KMS-11 (cell line): Measurements from ENCODE around the gene NAV2.

ENCODE experiments used
- H2AFZ ChIP-seq: fragments of 200-600 bp; sonication (generic); 2 replicates; pipeline ENCODE4 v1.6.1; 2016; ENCODE audit warnings: antibody characterized with exemption, mixed run types, low read depth
- H3K27ac ChIP-seq: fragments of 200-600 bp; sonication (generic); 2 replicates; pipeline ENCODE4 v1.6.1; 2016; ENCODE audit warnings: mild to moderate bottlenecking, mixed run types
- H3K27me3 ChIP-seq: fragments of 200-600 bp; sonication (generic); 2 replicates; pipeline ENCODE4 v1.6.1; 2017; ENCODE audit warnings: mild to moderate bottlenecking, low read depth, mixed run types, moderate library complexity; ENCODE audit not compliant: insufficient read depth
- H3K36me3 ChIP-seq: fragments of 200-600 bp; sonication (generic); 2 replicates; pipeline ENCODE4 v1.6.1; 2017; ENCODE audit warnings: mild to moderate bottlenecking, mixed run types; ENCODE audit not compliant: insufficient read depth
- H3K4me1 ChIP-seq: fragments of 200-600 bp; sonication (generic); 2 replicates; pipeline ENCODE4 v1.6.1; 2016; ENCODE audit warnings: mild to moderate bottlenecking, low read depth, mixed run types; ENCODE audit not compliant: poor library complexity, severe bottlenecking
- H3K4me2 ChIP-seq: fragments of 200-600 bp; sonication (generic); 2 replicates; pipeline ENCODE4 v1.7.0; 2016; ENCODE audit warnings: mild to moderate bottlenecking, mixed run types
- H3K4me3 ChIP-seq: fragments of 200-600 bp; sonication (generic); IDR thresholded peaks from 2 replicates; pipeline ENCODE4 v1.6.1; 2017; ENCODE audit warnings: low read depth, low read length, mixed read lengths; ENCODE audit not compliant: insufficient read depth
- H3K79me2 ChIP-seq: fragments of 200-600 bp; sonication (generic); 2 replicates; pipeline ENCODE4 v1.6.1; 2016; ENCODE audit warnings: low read depth, mixed run types; ENCODE audit not compliant: insufficient read depth
- H3K9ac ChIP-seq: fragments of 200-600 bp; sonication (generic); 2 replicates; pipeline ENCODE4 v1.6.1; 2016; ENCODE audit warnings: mild to moderate bottlenecking, mixed run types
- H4K20me1 ChIP-seq: fragments of 200-600 bp; sonication (generic); 2 replicates; pipeline ENCODE4 v1.6.1; 2016; ENCODE audit warnings: mild to moderate bottlenecking, mixed run types; ENCODE audit not compliant: insufficient read depth
- CTCF ChIP-seq: fragments of 200-600 bp; sonication (generic); conservative IDR thresholded peaks from 2 replicates; pipeline ENCODE4 v1.6.1; 2017; ENCODE audit warnings: low read depth, mild to moderate bottlenecking, antibody characterized with exemption, low read length, moderate library complexity, mixed read lengths

Gene NAV2

DNA sequence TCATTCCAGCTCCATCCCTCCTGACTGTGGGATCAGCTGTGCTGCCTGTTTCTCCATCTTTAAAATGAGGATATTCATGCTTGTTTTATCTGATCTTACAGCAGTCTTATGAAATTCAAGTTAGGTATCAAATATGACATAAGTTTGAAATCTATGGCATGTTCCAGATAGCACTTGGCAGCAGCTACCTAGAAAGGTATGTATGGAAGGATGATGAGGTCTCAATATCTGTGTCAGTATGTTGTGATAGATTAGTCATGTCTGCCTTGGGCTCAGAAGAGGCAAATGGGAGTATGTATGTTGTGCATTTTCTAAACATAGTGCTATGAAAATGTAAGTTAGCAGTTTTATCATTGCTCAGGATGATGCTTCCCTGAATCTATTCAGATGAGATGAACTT, 122.1 kb downstream of the NAV2 start:
- Histone ChIP-seq H3K4me2 (no peak overlapping the region), H2AFZ (no peak overlapping the region), H4K20me1 (no peaks in the 10 kb centered on the region), H3K36me3 (no peaks in the 10 kb centered on the region), H3K9ac (no peak overlapping the region), H3K4me1 (no peaks in the 10 kb centered on the region), H3K4me3 (no peak overlapping the region), H3K79me2 (no peaks in the 10 kb centered on the region), H3K27ac (no peak overlapping the region), H3K27me3 (no peaks in the 10 kb centered on the region)
- no peak for TF ChIP-seq CTCF

GRCh38 chr11:19836666-19837065, 124.0 kb downstream of the NAV2 start:
- H3K4me2 ChIP-seq: no peak overlapping the region
- no peaks in the 10 kb centered on the region for H3K79me2 ChIP-seq
- H3K27me3 ChIP-seq: no peaks in the 10 kb centered on the region
- no peak overlapping the region for H3K27ac ChIP-seq
- TF ChIP-seq CTCF: no peak
- H3K9ac ChIP-seq: no peak overlapping the region
- H3K4me1 ChIP-seq: no peaks in the 10 kb centered on the region
- no peaks in the 10 kb centered on the region for H3K36me3 ChIP-seq
- H4K20me1 ChIP-seq: no peaks in the 10 kb centered on the region
- no peak overlapping the region for H3K4me3 ChIP-seq
- no peak overlapping the region for H2AFZ ChIP-seq

DNA sequence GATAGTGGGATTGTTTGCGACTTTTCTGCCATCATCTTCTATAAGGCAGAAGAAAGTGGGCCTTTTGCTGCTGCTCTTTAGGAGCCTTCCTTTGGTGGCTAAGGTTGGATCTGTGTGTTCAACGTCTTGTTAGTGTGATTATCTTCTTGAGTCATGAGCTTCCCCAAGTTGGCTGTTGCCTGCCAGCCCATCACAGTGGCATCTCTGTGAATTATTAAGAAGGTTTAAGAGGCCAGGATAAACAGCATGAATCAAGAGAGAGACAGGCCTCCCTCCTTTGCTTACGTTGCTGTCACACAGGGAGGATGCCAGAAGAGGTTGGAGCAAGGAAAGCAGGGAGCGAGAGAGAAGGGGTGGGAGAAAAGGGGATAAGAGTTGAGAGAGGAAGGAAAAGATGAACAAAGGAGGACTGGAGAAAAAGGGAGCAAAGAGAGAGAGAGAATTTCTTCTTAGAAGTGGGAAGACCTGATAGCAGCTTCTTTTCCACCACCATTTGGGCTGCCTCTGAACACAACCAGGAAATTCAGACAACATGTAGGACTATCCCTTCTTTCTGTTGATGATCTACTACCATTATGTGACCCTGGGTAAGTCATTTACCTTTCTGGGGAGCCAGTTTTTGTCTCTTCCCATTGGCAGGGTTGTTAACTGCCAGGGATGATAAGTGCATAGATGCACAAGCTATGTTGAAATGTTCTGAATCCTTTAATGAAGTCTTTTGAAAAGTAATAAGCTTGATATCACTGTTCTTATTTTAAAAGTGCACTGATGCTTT, 126.5 kb downstream of the NAV2 start:
- H3K4me2 ChIP-seq: no peak overlapping the region
- no peaks in the 10 kb centered on the region for H3K27me3 ChIP-seq
- H3K4me3 ChIP-seq: no peak overlapping the region
- H2AFZ ChIP-seq: no peak overlapping the region
- H3K9ac ChIP-seq: no peak overlapping the region
- no peaks in the 10 kb centered on the region for H4K20me1 ChIP-seq
- TF ChIP-seq CTCF: no peak
- no peaks in the 10 kb centered on the region for H3K36me3 ChIP-seq
- H3K4me1 ChIP-seq: no peaks in the 10 kb centered on the region
- H3K79me2 ChIP-seq: no peaks in the 10 kb centered on the region
- no peak overlapping the region for H3K27ac ChIP-seq

DNA sequence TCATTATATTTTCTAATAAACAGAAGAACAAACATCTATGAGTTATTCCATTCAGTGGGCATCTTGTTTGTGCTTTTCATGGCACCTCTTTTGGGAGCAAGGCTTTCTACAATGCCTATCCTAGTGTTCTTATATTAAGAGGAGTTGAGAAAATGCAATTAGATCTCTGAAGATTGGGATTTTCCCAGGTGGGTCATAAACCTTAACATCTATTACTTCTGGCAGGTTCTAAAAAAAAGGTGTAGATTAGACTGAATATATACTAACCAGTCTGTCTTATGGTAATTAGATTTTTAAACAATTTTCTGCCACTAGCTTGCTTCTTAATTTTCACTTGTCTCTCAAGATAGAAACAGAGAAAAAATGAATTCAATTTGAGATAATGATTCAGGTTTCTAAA, 128.3 kb downstream of the NAV2 start:
- Histone ChIP-seq H3K79me2 (no peaks in the 10 kb centered on the region), H4K20me1 (no peaks in the 10 kb centered on the region), H3K27me3 (no peaks in the 10 kb centered on the region), H3K4me2 (no peak overlapping the region), H3K9ac (no peak overlapping the region), H3K36me3 (no peaks in the 10 kb centered on the region), H3K27ac (no peak overlapping the region), H3K4me1 (no peaks in the 10 kb centered on the region), H3K4me3 (no peak overlapping the region), H2AFZ (no peak overlapping the region)
- no peak for TF ChIP-seq CTCF
